A549 (cell line): ENCODE data around the gene KLHL2.

Source experiments
- JUN ChIP-seq, 2 experiments: fragments of >200 bp; sonication (Bioruptor Twin); formaldehyde crosslinking; IDR thresholded peaks; 2 replicates in 1 of 2; 3 replicates in 1 of 2; pipeline ENCODE4 v1.6.1; 2016 to 2017
- POLR2A ChIP-seq: IDR thresholded peaks from 2 replicates; pipeline ENCODE4 v1.6.1; 2012; ENCODE audit warnings: mild to moderate bottlenecking, low read length
- RNF2 ChIP-seq: fragments of 200-600 bp; sonication (generic); IDR thresholded peaks from 2 replicates; pipeline ENCODE4 v1.6.1; 2016; ENCODE audit warnings: low read depth, mild to moderate bottlenecking, antibody characterized with exemption, moderate library complexity, borderline replicate concordance
- TF ChIP-seq, protein P1 (sequence below): fragments of 200-600 bp; sonication (generic); IDR thresholded peaks from 2 replicates; pipeline ENCODE4 v1.6.1; 2016; ENCODE audit warnings: antibody characterized with exemption, mild to moderate bottlenecking, moderate library complexity
- TF ChIP-seq, protein P2 (sequence below): fragments of >200 bp; sonication (Bioruptor Twin); formaldehyde crosslinking; IDR thresholded peaks from 3 replicates; pipeline ENCODE4 v1.5.1; 2016
- TF ChIP-seq, protein P3 (sequence below): IDR thresholded peaks from 2 replicates; pipeline ENCODE4 v1.6.1; 2012

DNA sequence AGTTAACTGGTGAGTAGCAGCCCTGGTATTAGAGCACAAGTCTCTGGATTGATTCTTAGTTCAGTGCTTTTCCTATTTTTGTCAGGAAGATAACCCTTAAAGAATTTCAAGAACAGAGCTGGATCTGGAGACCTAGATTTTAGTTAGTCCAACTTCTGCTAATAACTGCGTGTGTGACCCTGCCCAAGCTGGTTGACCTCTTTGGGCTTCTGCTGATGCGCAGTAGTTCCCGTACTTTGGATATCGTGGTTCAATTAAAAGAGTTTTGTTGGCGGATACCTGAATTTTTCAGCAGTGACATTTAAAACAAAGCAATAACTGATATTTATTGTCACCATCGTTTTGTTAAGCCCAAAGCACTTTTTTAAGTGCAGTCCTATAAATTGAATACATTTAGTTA lies 129.4 kb downstream of the KLHL2 start:
- TF ChIP-seq, protein P1, sequence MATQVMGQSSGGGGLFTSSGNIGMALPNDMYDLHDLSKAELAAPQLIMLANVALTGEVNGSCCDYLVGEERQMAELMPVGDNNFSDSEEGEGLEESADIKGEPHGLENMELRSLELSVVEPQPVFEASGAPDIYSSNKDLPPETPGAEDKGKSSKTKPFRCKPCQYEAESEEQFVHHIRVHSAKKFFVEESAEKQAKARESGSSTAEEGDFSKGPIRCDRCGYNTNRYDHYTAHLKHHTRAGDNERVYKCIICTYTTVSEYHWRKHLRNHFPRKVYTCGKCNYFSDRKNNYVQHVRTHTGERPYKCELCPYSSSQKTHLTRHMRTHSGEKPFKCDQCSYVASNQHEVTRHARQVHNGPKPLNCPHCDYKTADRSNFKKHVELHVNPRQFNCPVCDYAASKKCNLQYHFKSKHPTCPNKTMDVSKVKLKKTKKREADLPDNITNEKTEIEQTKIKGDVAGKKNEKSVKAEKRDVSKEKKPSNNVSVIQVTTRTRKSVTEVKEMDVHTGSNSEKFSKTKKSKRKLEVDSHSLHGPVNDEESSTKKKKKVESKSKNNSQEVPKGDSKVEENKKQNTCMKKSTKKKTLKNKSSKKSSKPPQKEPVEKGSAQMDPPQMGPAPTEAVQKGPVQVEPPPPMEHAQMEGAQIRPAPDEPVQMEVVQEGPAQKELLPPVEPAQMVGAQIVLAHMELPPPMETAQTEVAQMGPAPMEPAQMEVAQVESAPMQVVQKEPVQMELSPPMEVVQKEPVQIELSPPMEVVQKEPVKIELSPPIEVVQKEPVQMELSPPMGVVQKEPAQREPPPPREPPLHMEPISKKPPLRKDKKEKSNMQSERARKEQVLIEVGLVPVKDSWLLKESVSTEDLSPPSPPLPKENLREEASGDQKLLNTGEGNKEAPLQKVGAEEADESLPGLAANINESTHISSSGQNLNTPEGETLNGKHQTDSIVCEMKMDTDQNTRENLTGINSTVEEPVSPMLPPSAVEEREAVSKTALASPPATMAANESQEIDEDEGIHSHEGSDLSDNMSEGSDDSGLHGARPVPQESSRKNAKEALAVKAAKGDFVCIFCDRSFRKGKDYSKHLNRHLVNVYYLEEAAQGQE, result no peak
- TF ChIP-seq JUN (IDR thresholded peaks at IDR 0.05), result no peak
- no peak for TF ChIP-seq POLR2A
- no peak for TF ChIP-seq RNF2
- TF ChIP-seq, protein P2, sequence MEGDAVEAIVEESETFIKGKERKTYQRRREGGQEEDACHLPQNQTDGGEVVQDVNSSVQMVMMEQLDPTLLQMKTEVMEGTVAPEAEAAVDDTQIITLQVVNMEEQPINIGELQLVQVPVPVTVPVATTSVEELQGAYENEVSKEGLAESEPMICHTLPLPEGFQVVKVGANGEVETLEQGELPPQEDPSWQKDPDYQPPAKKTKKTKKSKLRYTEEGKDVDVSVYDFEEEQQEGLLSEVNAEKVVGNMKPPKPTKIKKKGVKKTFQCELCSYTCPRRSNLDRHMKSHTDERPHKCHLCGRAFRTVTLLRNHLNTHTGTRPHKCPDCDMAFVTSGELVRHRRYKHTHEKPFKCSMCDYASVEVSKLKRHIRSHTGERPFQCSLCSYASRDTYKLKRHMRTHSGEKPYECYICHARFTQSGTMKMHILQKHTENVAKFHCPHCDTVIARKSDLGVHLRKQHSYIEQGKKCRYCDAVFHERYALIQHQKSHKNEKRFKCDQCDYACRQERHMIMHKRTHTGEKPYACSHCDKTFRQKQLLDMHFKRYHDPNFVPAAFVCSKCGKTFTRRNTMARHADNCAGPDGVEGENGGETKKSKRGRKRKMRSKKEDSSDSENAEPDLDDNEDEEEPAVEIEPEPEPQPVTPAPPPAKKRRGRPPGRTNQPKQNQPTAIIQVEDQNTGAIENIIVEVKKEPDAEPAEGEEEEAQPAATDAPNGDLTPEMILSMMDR, result no peak
- TF ChIP-seq, protein P3, sequence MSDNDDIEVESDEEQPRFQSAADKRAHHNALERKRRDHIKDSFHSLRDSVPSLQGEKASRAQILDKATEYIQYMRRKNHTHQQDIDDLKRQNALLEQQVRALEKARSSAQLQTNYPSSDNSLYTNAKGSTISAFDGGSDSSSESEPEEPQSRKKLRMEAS, result no peak
